Osteocyte (in vitro differentiated cells): ENCODE data around the gene PHLPP1. TPM values are rescaled to one million over a fixed set of nuclear protein-coding genes. Genes with fewer than 3 reads are reported as not detected.

Source experiments
- DNase-seq: peaks from one replicate; pipeline ENCODE4 v3.0.0; 2021; ENCODE audit warnings: mixed read lengths; ENCODE audit not compliant: unreplicated experiment; ENCODE audit errors: extremely low spot score
- H3K27ac Mint-ChIP-seq: one replicate; pipeline ENCODE4 v1.8.0; 2021; ENCODE audit warnings: mild to moderate bottlenecking, mixed read lengths; ENCODE audit not compliant: unreplicated experiment
- H3K27me3 Mint-ChIP-seq: one replicate; pipeline ENCODE4 v1.8.0; 2021; ENCODE audit warnings: mixed read lengths; ENCODE audit not compliant: unreplicated experiment
- H3K36me3 Mint-ChIP-seq: one replicate; pipeline ENCODE4 v1.8.0; 2021; ENCODE audit warnings: mixed read lengths; ENCODE audit not compliant: unreplicated experiment
- H3K4me1 Mint-ChIP-seq: one replicate; pipeline ENCODE4 v1.8.0; 2021; ENCODE audit warnings: mixed read lengths; ENCODE audit not compliant: unreplicated experiment
- H3K4me3 Mint-ChIP-seq: one replicate; pipeline ENCODE4 v1.8.0; 2021; ENCODE audit warnings: mild to moderate bottlenecking, moderate library complexity, mixed read lengths; ENCODE audit not compliant: unreplicated experiment
- H3K9me3 Mint-ChIP-seq: one replicate; pipeline ENCODE4 v1.8.0; 2021; ENCODE audit warnings: mixed read lengths; ENCODE audit not compliant: unreplicated experiment
- total RNA-seq: library from RNA; stranded (reverse); gene quantifications from 2 replicates; pipeline ENCODE4 v1.2.1, GENCODE V29; 2021
- TF ChIP-seq, protein P1 (sequence below): fragments of 200-600 bp; sonication (generic); IDR thresholded peaks from 2 replicates; pipeline ENCODE4 v1.5.0; 2021; ENCODE audit warnings: antibody characterized with exemption, mild to moderate bottlenecking, moderate library complexity

Gene PHLPP1
- total RNA-seq, 1 donor from 2014 or later = 19.6 TPM

DNA sequence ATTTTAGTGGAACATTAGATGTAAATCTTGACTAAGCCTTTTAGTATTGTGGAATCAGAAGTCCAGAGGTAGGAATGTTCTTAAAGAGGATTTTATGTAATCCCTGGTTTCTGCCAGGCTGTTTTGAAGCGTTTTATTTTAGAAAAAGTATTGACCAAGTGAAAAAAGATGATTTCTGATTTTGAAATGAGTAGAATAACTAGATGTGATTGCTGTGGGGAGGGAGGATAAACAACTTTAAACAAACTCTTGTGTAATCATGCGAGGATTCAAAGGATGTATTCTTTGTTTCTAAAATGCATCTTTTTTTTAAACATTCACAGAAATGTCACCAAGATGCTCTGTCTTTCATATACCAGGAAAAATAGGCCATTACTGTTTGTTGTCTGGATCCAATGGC, 53.9 kb downstream of the PHLPP1 start:
- Mint-ChIP-seq H3K9me3 (no peaks in the 10 kb centered on the region), H3K4me1 (peaks cover 30% of the 10 kb centered on the region), H3K36me3 (no peaks in the 10 kb centered on the region), H3K27ac (no peak overlapping the region), H3K4me3 (no peak overlapping the region), H3K27me3 (no peaks in the 10 kb centered on the region)
- DNase-seq = no peak
- TF ChIP-seq, protein P1, sequence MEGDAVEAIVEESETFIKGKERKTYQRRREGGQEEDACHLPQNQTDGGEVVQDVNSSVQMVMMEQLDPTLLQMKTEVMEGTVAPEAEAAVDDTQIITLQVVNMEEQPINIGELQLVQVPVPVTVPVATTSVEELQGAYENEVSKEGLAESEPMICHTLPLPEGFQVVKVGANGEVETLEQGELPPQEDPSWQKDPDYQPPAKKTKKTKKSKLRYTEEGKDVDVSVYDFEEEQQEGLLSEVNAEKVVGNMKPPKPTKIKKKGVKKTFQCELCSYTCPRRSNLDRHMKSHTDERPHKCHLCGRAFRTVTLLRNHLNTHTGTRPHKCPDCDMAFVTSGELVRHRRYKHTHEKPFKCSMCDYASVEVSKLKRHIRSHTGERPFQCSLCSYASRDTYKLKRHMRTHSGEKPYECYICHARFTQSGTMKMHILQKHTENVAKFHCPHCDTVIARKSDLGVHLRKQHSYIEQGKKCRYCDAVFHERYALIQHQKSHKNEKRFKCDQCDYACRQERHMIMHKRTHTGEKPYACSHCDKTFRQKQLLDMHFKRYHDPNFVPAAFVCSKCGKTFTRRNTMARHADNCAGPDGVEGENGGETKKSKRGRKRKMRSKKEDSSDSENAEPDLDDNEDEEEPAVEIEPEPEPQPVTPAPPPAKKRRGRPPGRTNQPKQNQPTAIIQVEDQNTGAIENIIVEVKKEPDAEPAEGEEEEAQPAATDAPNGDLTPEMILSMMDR = no peak

DNA sequence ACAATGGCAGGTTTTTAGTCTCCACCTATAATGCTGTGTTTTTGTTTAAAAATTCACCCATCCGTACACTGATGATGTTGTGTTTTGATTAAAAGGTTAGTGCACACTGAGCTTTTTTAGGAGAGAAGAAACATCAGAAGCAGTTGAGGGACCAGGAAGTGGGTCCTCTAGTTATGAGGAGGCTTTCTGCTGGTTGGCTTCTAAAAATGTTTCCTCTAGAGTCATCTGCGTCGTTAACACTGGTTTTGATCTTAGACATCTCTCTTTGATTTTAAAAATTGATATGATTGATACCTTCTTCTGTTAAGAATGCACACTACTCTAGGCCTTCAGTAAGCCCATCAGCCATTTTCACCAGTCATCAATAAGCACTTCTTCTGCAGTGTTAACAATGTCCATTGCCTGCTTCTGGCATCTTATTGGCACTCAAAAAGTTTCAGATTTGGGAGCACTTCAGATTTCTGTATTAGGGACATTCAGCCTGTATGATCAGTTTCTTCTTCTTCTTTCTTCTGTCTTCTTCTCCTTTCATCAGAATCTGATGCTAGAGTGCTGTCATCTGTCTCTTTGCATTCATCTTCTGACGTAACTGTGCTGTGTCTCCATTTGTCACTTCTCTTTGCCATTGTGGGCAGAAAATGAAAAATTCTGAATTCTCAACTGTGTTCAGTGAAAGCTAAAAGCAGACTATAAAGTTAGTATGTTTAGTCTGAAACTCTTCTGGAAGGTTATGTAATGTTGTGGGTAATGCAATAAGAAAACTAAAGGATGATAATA, 56.3 kb downstream of the PHLPP1 start:
- Mint-ChIP-seq H3K9me3 (no peaks in the 10 kb centered on the region), H3K27ac (no peak overlapping the region), H3K27me3 (no peaks in the 10 kb centered on the region), H3K4me1 (peaks cover 29% of the 10 kb centered on the region), H3K36me3 (no peaks in the 10 kb centered on the region), H3K4me3 (no peak overlapping the region)
- TF ChIP-seq, protein P1 = no peak
- no peak for DNase-seq

DNA sequence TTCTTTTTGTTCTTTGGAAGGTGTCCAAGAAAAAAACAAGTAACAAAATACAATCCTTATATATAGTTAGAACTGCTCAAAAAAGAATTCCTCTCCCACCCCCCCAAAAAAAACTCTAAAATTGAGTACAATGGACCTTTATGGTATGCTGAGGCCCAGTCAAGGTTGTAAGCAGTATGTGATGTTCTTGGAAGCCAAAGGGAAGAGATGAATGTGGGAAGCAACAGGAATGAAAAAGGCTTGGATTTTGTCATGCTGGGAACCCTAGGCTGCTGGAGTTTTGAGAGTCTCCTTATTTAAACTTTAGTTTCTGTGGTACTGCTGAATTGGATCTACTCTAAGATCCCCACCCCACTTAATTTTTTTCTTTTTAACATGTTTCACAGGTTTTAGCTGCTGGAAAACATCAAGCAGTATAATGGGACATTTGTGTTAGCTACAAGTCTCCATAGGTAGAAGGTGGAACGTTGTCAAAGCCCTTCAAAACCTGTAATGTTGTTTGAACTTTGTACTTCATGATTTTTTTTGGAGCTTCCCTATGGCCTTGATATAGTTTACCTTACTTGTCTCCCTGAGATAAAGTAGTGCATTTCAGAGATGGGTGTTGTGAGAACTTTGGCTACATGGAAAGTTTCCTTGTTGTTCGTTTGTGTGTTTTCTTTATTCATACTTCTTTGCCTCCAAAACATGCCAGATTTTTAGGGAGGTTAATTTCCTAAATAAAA, 57.7 kb downstream of the PHLPP1 start:
- H3K4me1 Mint-ChIP-seq = peaks cover 17% of the 10 kb centered on the region
- H3K27ac Mint-ChIP-seq = no peak overlapping the region
- TF ChIP-seq, protein P1 = no peak
- H3K9me3 Mint-ChIP-seq = no peaks in the 10 kb centered on the region
- H3K36me3 Mint-ChIP-seq = no peaks in the 10 kb centered on the region
- no peak overlapping the region for H3K4me3 Mint-ChIP-seq
- H3K27me3 Mint-ChIP-seq = no peaks in the 10 kb centered on the region
- DNase-seq = no peak

DNA sequence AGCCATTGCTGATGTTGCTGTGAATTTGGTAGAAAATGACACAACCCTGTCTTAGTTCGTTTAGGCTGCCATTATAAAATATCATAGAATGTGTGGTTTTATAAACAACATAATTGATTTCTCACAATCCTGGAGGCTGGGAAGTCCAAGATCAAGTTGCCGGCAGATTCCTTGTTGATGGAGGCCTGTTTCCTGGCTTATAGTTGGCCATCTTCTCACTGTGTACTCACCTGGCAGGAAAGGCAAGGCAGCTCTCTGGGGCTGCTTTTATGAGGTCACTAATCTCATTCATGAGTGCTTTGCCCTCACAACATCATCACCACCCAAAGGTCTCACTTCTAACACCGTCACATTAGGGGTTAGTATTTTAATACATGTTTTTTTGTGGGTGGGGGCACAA, 58.4 kb downstream of the PHLPP1 start:
- Mint-ChIP-seq H3K27ac (no peak overlapping the region), H3K9me3 (no peaks in the 10 kb centered on the region)

More for the DNA sequence above, 58.4 kb downstream of the PHLPP1 start:
- no peaks in the 10 kb centered on the region for H3K27me3 Mint-ChIP-seq
- H3K36me3 Mint-ChIP-seq = no peaks in the 10 kb centered on the region
- DNase-seq = no peak
- H3K4me1 Mint-ChIP-seq = peaks cover 11% of the 10 kb centered on the region
- TF ChIP-seq, protein P1 = no peak
- no peak overlapping the region for H3K4me3 Mint-ChIP-seq
